WTC11 (cell line): ENCODE measurements around the gene TNNT1.

ENCODE experiments used
- ATF1 ChIP-seq: sonication (generic); formaldehyde crosslinking; IDR thresholded peaks from 2 replicates; pipeline ENCODE4 v1.8.1; 2023; ENCODE audit warnings: mild to moderate bottlenecking, moderate library complexity, missing genetic modification reagents
- CTCF ChIP-seq: fragments of 200-600 bp; IDR thresholded peaks from 2 replicates; pipeline ENCODE4 v1.8.0; 2022; ENCODE audit warnings: antibody characterized with exemption
- FOXP1 ChIP-seq: sonication (generic); formaldehyde crosslinking; IDR thresholded peaks from 2 replicates; pipeline ENCODE4 v1.8.0; 2022; ENCODE audit warnings: missing genetic modification reagents, mild to moderate bottlenecking, moderate library complexity, borderline replicate concordance
- MAX ChIP-seq: sonication (generic); formaldehyde crosslinking; IDR thresholded peaks from 2 replicates; pipeline ENCODE4 v1.8.0; 2022; ENCODE audit warnings: mild to moderate bottlenecking, missing genetic modification reagents
- NFE2L1 ChIP-seq: sonication (generic); formaldehyde crosslinking; IDR thresholded peaks from 2 replicates; pipeline ENCODE4 v1.8.1; 2023; ENCODE audit warnings: missing genetic modification reagents
- USF1 ChIP-seq: sonication (generic); formaldehyde crosslinking; IDR thresholded peaks from 2 replicates; pipeline ENCODE4 v1.8.0; 2022; ENCODE audit warnings: mild to moderate bottlenecking, missing genetic modification reagents
- ZNF232 ChIP-seq: sonication (generic); formaldehyde crosslinking; IDR thresholded peaks from 2 replicates; pipeline ENCODE4 v1.8.0; 2022; ENCODE audit warnings: mild to moderate bottlenecking, missing genetic modification reagents
- ZNF263 ChIP-seq: sonication (generic); formaldehyde crosslinking; IDR thresholded peaks from 2 replicates; pipeline ENCODE4 v1.8.1; 2022; ENCODE audit warnings: low read depth, mild to moderate bottlenecking, moderate library complexity, missing genetic modification reagents

GRCh38 chr19:55092423-55093318 lies 56.3 kb downstream of the TNNT1 start:
- TF ChIP-seq CTCF (no peak), ZNF232 (CRISPR knock-in tag) (0 out of 2 replicates have a peak, but pooled peaks have one; percentile 48), NFE2L1 (no peak), ZNF263 (CRISPR knock-in tag) (no peak), USF1 (CRISPR knock-in tag) (peak; percentile 22; the same call in 1 of the 2 replicates), FOXP1 (CRISPR knock-in tag) (no peak), MAX (CRISPR knock-in tag) (no peak; the same call in 1 of the 2 replicates), ATF1 (CRISPR knock-in tag) (no peak)
